Measurements from ENCODE around the gene VWA8.
"Not testable (repeated sequence)": the region's sequence is repeated elsewhere in the genome, so short reads cannot be mapped to it uniquely, and the experiment has no call there.

The VWA8 gene

DNA sequence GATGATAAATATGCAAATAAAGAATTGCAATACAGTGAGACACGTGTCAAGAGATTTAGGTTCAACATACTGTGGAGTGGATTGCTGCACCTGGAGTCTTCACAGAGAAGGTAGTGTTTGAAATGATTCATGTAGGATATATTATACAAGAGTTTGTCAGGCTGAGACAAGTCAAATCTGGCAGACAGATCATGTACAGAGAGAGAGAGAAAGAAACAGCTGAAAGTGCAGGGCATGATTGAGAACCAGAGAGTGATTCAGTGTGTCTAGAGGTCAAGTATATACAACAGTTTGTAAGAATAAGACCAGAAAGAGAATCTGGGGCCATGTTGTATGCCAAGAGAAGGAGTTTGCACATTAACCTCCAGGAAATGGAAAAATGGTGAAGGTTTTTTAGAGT lies 2.1 kb upstream of the VWA8 start:
- no peak for DNase-seq

DNA sequence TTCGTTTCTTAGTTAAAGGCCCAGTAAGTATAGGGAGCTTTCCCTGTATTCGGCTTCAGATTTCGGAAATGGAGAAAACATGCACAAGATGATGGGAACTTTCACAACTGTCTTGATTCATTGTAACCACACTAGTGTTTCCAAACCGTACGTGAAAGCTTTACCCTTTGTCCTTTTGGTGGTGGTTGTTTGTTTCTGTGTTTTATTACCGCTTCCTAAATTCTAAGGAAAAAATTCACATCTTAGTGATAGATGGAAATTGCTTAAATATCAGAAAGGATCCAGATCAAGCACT lies 504 bp upstream of the VWA8 start:
- DNase-seq, result no peak

DNA sequence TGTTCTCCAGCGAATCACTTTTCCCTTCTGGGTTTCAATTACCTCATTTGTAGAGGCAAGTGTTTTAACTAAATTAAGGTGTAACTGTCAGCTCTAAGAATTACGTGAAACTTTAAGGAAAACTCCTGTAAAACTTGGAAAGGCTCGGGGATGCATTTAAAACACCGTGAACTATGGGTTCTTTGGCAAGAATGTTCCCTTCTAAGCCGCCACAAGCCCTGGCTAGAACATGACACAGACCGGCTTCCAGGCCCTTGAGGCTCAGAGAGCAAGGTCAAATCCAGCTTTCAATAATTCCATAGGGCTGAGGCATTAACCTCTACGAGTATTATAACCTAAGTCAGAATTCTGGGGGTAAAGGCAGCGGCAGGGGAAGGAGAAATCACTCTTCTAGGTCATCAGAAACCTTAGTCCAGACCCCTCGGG lies 685 bp downstream of the VWA8 start:
- no peak for DNase-seq

DNA sequence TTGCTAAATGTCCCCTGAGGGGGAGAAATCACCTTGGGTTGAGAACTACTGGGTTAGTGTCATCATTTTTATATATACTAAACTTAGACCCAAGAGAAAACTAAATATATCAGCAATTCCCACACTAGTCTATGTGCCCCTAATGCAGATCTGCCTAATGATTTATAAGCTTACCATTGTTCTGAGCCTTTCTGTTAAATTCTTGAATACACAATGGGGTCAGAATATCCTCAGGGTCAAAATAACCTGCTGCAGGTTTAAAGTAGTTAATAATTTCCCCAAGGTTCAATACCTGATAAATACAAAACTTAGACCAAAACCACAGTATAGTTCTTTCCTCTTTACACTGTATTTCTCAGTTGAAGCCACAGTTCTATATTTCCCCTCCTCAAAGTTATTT lies 4.6 kb downstream of the VWA8 start:
- no peak for DNase-seq

DNA sequence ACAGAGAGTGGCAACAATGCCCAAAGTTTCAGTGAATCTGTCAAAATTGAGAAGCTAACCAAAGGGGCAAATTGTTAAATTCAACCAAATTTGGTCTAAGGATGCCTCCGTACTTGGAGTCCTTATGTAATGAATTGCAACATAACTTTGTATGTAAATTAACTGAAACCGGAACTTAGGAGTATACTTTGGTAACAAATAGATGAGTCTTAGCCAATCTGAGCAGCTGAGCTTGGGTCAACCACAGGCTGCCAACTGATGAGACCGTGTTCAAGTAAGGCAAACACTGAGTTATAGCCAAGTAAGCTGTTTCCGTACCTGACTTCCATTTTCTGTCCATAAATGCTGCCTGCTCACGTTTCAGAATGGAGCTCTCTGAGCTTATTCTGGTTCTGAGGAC lies 5.3 kb downstream of the VWA8 start:
- no peak for DNase-seq

DNA sequence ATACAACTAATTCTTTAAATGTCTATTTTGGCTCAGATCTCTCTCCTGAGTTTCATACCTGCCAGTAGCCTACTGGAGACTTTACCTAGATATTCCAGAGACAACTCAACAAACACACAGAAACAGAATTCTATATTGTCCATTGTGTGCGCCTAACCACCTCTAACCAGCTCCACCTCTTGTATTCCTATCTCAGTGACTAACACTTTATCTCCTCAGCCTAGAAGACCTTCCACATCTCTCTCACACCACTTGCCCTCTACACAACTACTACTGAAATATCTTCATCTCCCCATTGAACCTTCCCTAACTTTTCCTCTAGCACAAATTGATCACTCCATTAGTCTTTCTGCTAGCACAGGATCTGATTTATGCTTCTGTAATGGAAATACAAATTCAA lies 6.7 kb downstream of the VWA8 start:
- no peak for DNase-seq

DNA sequence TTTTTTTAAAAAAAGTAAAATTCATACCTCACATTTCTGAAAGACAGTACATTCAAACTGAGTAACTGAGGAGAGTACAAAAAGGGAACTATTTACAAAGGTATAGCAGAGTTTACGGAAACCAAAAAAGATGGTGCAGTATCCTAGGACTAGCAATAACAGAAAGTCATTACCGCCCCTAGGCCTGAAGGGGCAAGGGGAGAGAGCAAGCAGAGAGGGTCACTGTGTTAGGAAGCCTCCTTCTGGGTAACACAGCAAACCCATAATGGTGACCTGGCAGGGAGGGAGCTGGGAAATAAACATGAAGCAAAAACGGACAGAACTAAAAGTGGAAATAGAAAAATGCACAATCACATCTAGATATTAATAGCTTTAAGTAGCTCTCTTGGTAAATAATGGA lies 8.2 kb downstream of the VWA8 start:
- DNase-seq, result no peak

DNA sequence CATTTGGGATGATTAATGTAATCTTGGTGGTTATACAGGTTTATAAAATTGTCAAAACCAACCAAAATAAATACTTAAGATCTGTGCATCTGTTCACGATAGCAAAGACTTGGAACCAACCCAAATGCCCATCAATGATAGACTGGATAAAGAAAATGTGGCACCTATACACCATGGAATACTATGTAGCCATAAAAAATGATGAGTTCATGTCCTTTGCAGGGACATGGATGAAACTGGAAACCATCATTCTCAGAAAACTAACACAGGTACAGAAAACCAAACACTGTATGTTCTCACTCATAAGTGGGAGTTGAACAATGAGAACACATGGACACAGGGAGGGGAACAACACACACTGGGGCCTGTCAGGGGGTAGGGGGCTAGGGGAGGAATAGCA lies 11.8 kb downstream of the VWA8 start:
- DNase-seq, result not testable (repeated sequence)

DNA sequence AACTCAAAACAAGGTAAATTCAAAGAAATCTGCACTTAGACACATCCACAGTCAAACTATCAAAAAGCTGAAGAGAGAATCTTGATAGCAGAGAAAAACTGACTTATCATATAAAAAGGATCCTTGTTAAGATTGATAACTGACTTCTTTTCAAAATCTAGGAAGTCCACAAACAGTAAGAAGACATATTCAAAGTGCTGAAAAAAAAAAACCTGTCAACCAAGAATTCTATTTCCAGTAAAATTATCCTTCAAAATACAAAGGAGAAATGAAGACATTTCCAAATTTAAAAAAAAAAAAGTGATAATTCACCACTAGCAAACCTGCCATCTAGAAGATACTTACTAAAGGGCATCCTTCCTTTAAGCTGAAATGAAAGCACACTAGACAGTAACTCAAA lies 15.0 kb downstream of the VWA8 start:
- no peak for DNase-seq

DNA sequence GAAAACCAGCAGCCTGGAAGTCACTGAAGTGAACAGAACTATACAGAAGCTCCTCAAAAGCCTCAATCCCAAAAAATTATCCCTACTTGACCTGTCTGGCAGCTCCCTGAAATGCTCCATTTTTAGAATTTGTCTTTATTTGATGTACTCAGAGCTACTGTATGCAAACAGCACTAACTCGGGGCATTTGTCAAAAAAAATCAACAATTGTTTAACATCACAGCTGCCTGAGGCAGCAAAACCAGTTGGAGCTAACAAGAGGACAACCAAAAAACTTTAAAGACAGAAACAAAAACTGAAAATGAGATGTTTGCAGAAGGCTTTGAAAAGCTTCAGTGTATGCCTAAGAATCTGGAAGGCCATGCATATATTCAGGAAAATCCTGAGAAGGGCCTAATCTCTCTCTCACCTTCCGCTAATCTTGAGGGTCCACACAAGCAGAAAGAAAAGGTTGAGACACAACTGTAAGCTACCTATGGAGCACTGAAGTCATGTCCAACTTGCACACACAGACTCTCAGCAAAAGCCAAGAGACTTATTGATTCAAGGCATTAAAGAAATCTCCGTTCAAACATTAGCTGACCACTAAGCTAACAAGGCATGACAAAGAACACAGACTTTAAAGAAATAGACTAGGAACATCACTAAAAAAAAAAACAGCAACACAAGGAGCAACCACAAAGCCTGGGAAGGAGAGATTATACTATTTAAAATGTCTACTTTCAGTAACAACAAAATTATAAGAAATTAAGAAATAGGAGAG lies 16.1 kb downstream of the VWA8 start:
- no peak for DNase-seq

DNA sequence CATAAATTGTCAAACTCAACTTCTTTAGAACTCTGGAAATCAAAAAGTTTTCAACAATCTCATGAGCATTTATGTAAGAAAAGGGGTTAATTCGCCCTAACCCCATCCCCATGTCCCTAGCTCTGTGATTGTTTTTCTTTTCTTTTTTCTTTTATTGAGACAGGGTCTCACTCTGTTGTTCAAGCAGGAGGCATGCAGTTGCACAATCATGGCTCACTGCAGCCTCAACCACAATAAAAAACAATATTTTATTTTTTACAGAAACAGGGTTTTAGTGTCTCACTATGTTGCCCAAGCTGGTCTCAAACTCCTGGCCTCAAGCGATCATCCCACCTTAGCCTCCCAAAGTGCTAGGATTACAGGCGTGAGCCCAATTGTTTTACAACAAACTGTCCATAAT lies 16.7 kb downstream of the VWA8 start:
- DNase-seq, result no peak

DNA sequence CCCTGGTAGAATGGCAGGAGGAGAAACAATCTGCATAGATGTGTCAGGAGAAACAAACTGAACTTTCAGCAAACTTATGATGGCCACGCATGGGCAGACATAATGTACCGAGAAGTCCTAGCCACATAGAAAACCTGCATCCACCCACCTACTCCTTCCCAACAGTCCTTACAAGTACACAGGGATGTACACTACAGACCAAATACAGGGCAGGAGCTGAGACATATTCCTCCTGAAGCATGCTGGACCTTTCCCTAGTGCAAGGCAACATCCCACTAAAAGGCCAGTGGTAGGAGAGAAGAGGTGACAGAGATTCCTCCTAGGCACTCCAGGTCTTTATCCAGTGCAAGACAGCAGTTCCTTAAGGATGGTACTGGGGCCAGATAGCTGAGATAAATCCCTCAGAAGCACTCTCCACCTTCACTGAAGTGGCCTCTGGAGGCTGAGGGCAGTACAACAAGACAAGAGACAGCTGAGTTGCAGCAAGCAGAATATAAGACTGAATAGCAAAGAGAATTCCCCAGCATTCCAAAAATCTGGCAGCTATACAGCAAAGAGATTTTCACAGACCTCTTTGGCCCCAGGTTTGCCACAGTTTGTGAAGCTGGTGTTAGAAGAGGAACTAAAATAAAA lies 18.3 kb downstream of the VWA8 start:
- no peak for DNase-seq

DNA sequence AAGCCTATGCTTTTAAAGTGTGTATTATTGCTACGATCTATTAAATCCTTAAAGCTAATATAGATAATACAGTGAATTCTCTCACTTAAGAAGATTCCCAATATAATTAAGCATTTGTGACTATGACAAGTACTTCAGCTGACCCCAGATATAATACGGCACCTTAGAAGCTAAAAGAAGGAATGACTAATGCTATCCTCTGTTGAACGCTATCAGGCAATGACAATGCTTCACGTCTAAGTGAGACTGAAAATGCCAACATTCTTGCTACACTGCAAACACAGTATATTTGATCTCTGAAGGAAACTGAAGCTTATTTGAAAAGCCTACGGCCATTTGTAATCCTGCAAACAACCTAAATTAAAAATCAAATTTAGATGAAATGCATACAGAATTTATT lies 19.7 kb downstream of the VWA8 start:
- no peak for DNase-seq

DNA sequence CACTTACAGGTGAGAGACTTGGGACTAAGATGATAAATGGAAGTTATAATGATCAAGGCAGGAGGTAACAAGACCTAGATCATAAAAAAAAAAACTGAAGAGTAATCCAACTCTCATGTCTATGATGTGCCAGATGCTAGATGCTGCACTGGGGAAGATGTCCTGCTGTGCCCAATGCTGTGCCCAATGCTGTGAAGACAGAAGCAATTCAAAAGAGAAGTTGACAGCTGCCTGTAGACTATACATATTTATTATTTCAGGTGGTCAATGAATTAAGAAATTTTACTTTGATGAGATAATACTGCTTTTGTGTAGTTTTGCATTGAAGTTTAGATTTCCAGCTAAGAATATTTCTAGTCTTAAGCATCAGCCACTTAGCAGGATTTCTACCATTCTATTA lies 21.5 kb downstream of the VWA8 start:
- no peak for DNase-seq

DNA sequence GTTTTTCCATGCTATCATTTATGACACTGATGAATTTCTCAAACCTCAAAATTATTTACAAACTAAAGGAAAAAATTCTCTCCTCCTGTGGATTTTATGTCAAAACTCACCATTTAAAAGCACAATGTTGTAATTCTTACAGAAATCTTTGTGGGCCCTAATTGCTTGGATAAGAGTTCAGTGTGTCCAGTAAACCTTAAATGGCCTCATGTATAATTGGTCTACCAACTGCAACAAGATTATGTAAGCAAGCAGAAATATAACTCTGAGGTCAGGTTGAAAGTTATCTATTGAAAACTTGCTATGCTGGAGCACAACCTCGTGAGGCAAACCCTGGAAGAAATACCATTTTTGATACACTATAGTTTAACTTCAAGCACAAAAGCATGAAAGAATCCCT lies 22.0 kb downstream of the VWA8 start:
- no peak for DNase-seq

DNA sequence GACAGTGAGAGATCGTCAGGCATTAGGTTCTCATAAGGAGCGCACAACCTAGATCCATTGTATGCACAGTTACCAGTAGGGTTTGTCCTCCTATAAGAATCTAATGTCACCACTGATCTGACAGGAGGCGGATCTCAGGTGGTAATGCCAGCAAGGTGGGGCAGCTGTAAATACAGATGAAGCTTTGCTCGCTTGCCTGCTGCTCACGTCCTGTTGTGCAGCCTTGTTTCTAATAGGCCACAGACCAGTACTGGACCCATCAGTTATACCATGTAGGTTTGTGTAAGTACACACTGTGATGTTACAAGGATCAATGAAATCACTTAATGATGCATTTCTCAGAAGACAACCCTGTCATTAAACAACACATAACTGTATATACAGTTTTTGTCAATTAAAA lies 23.5 kb downstream of the VWA8 start:
- no peak for DNase-seq

DNA sequence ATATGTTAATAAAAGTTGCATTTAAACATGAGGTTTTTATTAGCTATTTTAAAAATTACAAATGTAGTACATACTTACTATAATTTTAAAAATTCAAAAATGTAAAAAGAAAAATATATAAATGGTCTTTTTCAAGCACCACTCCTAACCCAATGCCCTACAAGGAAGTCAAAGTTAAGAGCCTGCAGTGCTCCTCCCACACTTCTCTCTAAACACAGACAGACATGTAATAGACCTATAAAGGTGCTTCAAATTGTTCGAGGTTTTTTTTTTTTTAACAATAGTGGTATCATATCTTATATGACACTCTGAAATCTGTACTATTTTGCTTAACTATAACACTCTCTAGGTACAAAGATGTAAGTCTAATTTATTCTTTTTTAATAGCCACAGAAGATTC lies 25.4 kb downstream of the VWA8 start:
- DNase-seq, result no peak

DNA sequence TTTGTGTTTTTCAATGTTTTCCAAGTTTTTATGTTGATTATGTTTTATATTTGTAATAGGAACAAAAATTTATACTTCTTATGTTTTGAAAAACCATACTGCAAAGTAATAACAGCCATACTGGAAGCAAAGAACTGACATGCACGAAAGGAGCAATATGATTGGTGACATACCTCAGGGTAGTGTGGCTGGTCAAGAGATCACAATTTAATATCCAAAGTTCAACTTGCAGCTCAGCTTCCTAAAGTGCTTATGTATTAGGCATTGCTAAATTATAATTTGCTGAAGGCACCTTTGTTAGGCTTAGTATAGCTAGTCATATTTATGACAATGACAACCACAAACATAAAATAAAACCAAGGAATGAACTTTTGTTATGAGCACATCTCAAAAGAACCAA lies 25.9 kb downstream of the VWA8 start:
- no peak for DNase-seq

DNA sequence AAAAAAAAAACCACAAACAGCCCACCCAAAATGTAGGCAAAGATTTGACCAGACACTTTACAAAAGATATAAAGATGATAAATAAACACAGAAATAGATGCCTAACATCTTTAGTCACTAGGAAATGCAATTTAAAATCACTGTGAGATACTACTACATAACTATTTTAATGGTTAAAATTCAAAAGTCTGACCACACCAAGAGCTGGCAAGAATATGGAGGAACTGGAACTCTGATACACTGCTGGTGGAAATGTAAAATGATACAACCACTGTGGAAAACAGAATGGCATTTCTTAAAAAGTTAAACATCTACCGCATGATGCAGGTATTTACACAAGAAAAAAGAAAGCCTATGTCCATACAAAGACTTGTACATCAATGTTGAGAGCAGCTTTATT lies 26.8 kb downstream of the VWA8 start:
- no peak for DNase-seq

DNA sequence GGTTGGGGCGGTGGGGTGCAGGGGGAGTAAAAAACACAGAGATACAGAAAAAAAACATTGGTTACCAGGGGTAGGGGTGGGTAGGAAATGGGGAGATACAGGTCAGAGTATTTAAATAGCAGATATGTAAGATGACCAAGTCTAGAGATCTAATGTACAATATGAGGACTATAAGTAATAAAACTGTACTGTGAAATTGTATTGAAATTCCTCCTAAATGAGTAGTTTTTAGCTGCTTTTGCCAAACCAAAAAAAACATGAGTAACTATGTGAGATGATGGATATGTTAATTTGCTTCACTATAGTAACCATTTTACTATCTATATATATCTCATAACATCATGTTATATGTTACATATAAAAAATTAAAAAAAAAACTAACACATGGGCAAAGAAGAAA lies 29.6 kb downstream of the VWA8 start:
- no peak for DNase-seq

DNA sequence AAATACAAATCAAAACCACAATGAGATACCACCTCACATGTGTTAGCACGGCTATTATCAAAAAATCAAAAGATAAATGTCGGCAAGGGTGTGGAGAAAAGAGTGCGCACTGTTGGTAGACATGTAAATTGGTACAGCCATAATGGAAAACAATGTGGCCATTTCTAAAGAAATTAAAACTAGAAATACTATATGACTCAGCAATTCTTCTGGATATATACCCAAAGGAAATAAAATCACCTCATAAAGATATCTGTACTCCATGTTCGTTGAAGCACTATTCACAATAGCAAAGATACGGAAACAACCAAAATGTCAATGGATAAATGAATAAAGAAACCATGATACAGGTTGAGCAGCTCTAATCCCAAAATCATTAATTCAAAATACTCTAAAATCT lies 30.8 kb downstream of the VWA8 start:
- no peak for DNase-seq

DNA sequence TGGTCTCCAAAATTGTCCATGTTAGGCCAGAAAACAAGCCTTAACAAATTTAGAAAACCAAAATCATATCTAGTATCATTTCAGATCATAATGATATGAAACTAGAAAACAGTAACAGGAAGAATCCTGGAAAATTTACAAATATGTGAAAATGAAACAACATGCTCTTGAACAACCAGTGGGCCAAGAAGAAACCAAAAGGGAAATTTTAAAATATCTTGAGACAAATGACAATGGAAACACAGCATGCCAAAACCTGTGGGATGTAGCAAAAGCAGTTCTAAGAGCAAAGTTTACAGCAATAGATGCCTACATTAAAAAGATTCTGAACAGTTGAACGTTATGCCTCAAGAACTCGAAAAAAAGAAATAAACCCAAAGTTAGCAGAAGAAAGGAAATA lies 32.6 kb downstream of the VWA8 start:
- DNase-seq, result no peak

DNA sequence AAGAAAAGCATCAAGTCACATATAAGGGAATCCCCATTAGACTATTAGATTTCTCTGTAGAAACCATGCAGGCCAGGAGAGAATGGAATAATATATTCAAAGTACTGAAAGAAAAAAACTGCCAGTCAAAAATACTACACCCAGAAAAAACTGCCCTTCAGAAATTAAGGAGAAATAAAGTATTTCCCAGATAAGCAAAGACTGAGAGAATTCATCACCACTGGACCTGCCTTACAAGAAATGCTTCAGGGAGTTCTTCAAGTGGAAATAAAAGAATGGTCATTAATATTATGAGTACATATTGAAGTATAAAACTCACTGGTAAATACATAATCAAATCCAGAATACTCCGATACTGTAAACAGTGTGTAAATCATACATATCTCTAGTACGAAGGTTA lies 35.9 kb downstream of the VWA8 start:
- DNase-seq, result no peak

DNA sequence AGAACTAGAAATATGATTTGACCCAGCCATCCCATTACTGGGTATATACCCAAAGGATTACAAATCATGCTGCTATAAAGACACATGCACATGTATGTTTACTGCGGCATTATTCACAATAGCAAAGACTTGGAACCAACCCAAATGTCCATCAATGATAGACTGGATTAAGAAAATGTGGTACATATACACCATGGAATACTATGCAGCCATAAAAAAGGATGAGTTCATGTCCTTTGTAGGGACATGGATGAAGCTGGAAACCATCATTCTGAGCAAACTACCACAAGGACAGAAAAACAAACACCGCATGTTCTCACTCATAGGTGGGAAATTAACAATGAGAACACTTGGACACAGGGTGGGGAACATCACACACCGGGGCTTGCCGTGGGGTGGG lies 38.0 kb downstream of the VWA8 start:
- DNase-seq, result not testable (repeated sequence)

DNA sequence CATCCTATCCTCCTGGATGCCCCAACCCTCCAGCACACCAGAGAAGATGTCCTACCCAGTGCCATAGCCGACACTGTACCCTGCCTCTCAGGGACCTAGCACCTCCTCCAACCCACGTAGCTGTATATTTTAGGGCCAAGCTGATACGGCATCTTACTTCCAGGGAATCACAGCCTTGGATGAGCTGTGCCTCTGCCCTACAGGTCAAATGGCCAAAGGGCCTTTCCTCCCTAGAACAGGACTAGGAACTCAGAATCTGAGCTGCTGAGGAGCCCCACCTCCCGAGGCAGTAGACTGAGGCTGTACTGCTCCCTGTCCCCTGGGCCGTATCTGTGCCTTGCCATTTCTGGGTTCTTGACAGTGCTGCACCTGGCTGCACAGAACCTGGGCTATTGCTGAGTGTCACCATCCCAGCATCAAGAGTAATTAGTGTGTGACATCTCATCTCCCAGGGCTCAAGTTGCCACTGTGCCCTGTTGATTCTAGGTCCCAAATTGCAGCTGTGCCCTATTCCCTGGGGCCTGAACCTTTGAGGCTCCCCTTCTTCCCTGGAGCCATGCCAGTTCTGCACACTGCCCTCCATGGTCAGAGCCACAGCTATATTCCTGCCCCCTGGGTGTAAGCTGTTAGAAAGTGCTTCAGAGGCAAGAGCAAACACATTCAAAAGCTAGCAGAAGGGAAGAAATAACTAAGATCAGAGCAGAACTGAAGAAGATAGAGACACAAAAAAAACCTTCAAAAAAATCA lies 41.0 kb downstream of the VWA8 start:
- DNase-seq, result no peak
